IPS-18c (cell line): Measurements from ENCODE around the gene ATXN1.

Source experiments
- H3K4me3 ChIP-seq: 2 replicates; pipeline ENCODE4 v1.7.0; 2013; ENCODE audit warnings: low read depth, mild to moderate bottlenecking, low read length, moderate library complexity; ENCODE audit not compliant: insufficient read depth
- H3K9me3 ChIP-seq: one replicate; pipeline ENCODE4 v1.6.1; 2013; ENCODE audit warnings: mild to moderate bottlenecking, low read length, moderate library complexity; ENCODE audit not compliant: control insufficient read depth, insufficient read depth

Gene ATXN1

GRCh38 chr6:16681260-16681873 lies 79.9 kb downstream of the ATXN1 start:
- Histone ChIP-seq H3K9me3 (no peaks in the 10 kb centered on the region), H3K4me3 (no peak overlapping the region)

- Histone ChIP-seq H3K4me3 (no peak overlapping the region), H3K9me3 (no peaks in the 10 kb centered on the region)
Observed at GRCh38 chr6:16679050-16679449, 82.2 kb downstream of the ATXN1 start.

GRCh38 chr6:16677458-16677857 lies 83.8 kb downstream of the ATXN1 start:
- H3K4me3 ChIP-seq, result no peak overlapping the region
- no peaks in the 10 kb centered on the region for H3K9me3 ChIP-seq

- Histone ChIP-seq H3K4me3 (no peak overlapping the region), H3K9me3 (no peaks in the 10 kb centered on the region)
Observed at GRCh38 chr6:16676978-16677377, 84.3 kb downstream of the ATXN1 start.

- H3K9me3 ChIP-seq, result no peaks in the 10 kb centered on the region
- no peak overlapping the region for H3K4me3 ChIP-seq
Observed at GRCh38 chr6:16676376-16676775, 84.9 kb downstream of the ATXN1 start.

- Histone ChIP-seq H3K9me3 (no peaks in the 10 kb centered on the region), H3K4me3 (no peak overlapping the region)
Observed at GRCh38 chr6:16674801-16675392, 86.4 kb downstream of the ATXN1 start.

GRCh38 chr6:16673011-16673797 lies 88.1 kb downstream of the ATXN1 start:
- Histone ChIP-seq H3K4me3 (no peak overlapping the region), H3K9me3 (no peaks in the 10 kb centered on the region)

- no peak overlapping the region for H3K4me3 ChIP-seq
- H3K9me3 ChIP-seq, result no peaks in the 10 kb centered on the region
Observed at GRCh38 chr6:16671302-16672289, 89.7 kb downstream of the ATXN1 start.

GRCh38 chr6:16670617-16671051 lies 90.6 kb downstream of the ATXN1 start:
- H3K4me3 ChIP-seq, result no peak overlapping the region
- no peaks in the 10 kb centered on the region for H3K9me3 ChIP-seq

- Histone ChIP-seq H3K9me3 (no peaks in the 10 kb centered on the region), H3K4me3 (no peak overlapping the region)
Observed at GRCh38 chr6:16670183-16670582, 91.1 kb downstream of the ATXN1 start.

GRCh38 chr6:16669227-16669626 lies 92.0 kb downstream of the ATXN1 start:
- Histone ChIP-seq H3K9me3 (no peaks in the 10 kb centered on the region), H3K4me3 (no peak overlapping the region)

- no peak overlapping the region for H3K4me3 ChIP-seq
- H3K9me3 ChIP-seq, result no peaks in the 10 kb centered on the region
Observed at GRCh38 chr6:16667509-16667908, 93.8 kb downstream of the ATXN1 start.

GRCh38 chr6:16665992-16666391 lies 95.3 kb downstream of the ATXN1 start:
- H3K4me3 ChIP-seq, result no peak overlapping the region
- peaks cover 2% of the 10 kb centered on the region for H3K9me3 ChIP-seq

GRCh38 chr6:16665182-16665581 lies 96.1 kb downstream of the ATXN1 start:
- Histone ChIP-seq H3K9me3 (peaks cover 2% of the 10 kb centered on the region), H3K4me3 (no peak overlapping the region)

- H3K4me3 ChIP-seq, result no peak overlapping the region
- peaks cover 2% of the 10 kb centered on the region for H3K9me3 ChIP-seq
Observed at GRCh38 chr6:16663901-16664300, 97.4 kb downstream of the ATXN1 start.

GRCh38 chr6:16660157-16660497 lies 101.1 kb downstream of the ATXN1 start:
- H3K9me3 ChIP-seq, result peaks cover 2% of the 10 kb centered on the region

GRCh38 chr6:16659466-16660156 lies 101.6 kb downstream of the ATXN1 start:
- no peak overlapping the region for H3K4me3 ChIP-seq
- H3K9me3 ChIP-seq, result peaks cover 2% of the 10 kb centered on the region

More at GRCh38 chr6:16660157-16660497, 101.1 kb downstream of the ATXN1 start:
- H3K4me3 ChIP-seq, result no peak overlapping the region
